Cardiac fibroblast (primary cell): ENCODE results near the gene U2AF1L4.

Experiments used
- DNase-seq, 2 donors: peaks; one replicate each; pipeline versions ENCODE4 v3.0.0 to v3.0.0-alpha.2; 2010; ENCODE audit warnings: low read depth in 2 of 2
- H3K4me3 ChIP-seq, 2 donors: replicated peaks in 1 of 2; 1 replicate in 1 of 2; 2 replicates in 1 of 2; pipeline ENCODE4 v1.5.1; 2011; ENCODE audit warnings: low read depth in 2 of 2, low read length in 2 of 2, mild to moderate bottlenecking in 2 of 2, moderate library complexity in 1 of 2
- TF ChIP-seq, protein P1 (sequence below): IDR thresholded peaks from one replicate; pipeline ENCODE4 v1.5.1; 2011; ENCODE audit warnings: low read depth, mild to moderate bottlenecking, low read length, inconsistent platforms

U2AF1L4 gene

DNA sequence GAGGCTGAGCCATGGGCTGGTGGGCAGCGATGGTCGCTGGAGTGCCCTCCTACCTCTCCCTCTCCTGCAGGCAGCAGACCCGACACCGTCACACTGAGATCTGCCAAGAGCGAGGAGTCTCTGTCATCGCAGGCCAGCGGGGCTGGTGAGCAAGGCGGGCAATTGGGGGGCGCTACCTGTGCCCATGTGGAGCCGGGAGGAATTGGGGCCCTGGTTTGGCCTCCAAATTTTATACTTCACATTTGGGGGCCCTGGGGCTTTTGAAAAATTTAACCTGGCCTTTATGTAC lies 40.1 kb upstream of the U2AF1L4 start:
- DNase-seq: no peak
- no peak overlapping the region for H3K4me3 ChIP-seq
- TF ChIP-seq, protein P1, sequence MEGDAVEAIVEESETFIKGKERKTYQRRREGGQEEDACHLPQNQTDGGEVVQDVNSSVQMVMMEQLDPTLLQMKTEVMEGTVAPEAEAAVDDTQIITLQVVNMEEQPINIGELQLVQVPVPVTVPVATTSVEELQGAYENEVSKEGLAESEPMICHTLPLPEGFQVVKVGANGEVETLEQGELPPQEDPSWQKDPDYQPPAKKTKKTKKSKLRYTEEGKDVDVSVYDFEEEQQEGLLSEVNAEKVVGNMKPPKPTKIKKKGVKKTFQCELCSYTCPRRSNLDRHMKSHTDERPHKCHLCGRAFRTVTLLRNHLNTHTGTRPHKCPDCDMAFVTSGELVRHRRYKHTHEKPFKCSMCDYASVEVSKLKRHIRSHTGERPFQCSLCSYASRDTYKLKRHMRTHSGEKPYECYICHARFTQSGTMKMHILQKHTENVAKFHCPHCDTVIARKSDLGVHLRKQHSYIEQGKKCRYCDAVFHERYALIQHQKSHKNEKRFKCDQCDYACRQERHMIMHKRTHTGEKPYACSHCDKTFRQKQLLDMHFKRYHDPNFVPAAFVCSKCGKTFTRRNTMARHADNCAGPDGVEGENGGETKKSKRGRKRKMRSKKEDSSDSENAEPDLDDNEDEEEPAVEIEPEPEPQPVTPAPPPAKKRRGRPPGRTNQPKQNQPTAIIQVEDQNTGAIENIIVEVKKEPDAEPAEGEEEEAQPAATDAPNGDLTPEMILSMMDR: no peak

DNA sequence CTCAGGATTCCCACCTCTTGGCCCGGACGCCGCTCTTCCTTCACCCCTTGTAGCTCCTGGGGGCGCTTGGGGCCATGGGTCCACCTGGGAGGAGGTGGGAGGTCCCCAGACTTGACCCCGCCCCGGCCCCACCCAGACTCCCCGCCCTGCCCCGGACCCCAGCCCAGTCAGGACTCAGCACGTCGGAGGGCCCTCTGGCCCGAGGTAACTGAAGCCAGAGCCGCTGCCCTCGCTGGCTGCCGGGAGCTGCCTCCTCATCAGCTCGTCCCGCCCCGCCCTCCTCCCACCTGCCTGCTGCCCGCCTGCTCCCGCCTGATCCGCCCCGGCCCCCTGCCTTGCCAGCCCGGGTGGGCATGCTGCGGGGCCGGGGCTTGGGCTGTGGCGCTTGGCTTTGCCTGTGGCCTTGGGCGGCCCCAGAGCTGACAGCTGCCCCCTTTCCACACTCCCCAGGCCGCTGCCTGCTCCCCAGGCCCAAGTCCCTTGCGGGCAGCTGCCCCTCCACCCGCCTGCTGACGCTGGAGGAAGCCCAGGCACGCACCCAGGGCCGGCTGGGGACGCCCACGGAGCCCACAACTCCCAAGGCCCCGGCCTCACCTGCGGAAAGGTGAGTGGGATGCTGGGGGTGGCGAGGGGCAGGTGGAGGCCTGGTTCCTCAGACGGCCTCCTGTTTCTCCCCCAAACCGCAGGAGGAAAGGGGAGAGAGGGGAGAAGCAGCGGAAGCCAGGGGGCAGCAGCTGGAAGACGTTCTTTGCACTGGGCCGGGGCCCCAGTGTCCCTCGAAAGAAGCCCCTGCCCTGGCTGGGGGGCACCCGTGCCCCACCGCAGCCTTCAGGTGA lies 39.5 kb upstream of the U2AF1L4 start:
- DNase-seq: no peak

DNA sequence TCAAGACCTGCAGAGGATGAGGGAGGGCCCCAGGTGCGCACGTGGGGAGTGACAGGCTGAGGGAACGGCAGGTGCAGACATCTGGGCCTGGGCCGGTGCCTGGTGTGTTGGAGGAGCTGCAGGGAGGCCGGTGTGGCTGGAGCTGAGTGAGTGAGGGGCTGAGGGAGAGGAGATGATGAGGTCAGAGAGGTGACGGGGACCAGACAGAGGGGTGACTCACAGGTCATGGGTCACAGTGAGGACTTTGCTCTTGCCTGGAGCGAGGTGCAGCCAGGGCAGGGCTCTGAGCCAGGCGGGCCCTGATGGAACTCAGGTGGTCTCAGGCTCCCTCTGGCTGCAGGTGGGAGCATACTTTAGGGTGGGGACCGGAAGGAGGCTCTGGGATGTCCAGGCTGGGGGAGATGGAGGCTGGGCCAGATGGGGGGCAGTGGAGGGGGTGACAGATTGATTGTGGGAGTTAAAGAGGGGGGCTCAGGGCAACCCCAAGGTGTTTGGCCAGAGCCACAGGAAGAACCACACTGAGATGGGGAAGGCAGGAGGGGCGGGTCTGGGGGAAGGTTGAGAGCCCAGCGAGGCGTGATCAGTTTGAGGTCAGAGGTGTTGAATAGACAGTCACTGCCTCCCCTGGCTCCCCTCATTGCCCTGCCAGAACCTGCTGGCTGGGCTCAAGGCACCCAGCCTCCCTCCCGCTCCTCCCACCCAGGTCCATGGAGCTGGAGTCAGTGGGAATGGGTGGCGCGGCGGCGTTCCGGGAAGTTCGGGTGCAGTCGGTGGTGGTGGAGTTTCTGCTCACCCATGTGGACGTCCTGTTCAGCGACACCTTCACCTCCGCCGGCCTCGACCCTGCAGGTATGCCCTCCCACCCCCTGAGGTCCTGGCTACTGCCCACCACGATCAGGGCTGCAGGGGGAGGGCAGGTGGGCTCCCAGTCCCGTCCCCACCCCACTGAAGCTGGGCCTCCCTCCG lies 38.5 kb upstream of the U2AF1L4 start:
- no peak for DNase-seq
- no peak overlapping the region for H3K4me3 ChIP-seq
- TF ChIP-seq, protein P1: no peak

More for the DNA sequence above, 39.5 kb upstream of the U2AF1L4 start:
- TF ChIP-seq, protein P1: no peak
- H3K4me3 ChIP-seq: no peak overlapping the region

DNA sequence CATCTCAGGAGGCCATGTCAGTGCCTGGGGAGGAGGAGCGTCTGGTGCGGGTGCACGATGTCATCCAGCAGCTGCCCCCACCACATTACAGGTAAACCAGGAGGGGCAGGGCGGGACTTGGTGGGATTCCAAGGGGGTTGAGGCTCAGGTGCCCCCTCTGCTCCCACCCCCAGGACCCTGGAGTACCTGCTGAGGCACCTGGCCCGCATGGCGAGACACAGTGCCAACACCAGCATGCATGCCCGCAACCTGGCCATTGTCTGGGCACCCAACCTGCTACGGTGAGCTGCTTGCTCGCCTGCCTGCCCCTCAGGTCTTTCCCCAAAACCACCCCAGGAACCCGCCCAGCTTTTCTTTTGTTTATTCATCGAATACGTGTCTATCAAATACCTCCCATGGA lies 37.4 kb upstream of the U2AF1L4 start:
- DNase-seq: no peak
- TF ChIP-seq, protein P1: no peak
- no peak overlapping the region for H3K4me3 ChIP-seq

DNA sequence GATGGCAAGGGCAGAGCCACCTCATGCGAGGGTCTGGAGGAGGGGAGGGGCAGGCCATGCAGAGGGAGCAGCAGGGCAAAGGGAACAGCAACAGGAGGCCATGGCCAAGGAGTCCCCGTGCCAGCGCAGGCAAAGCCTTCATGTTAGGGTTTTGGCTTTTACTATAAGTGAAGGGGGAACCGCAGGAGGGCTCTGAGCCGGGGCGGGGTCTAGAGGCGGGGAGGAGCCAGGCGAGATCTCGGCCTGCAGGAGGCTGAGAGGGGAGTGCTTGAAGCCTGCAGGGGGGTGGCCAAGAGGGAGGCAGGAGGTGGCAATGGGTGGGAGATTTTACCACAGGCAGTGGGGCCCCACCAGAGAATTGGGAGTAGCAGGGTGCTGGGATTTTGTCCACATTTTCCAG lies 36.4 kb upstream of the U2AF1L4 start:
- DNase-seq: no peak
- TF ChIP-seq, protein P1: no peak
- H3K4me3 ChIP-seq: no peak overlapping the region

DNA sequence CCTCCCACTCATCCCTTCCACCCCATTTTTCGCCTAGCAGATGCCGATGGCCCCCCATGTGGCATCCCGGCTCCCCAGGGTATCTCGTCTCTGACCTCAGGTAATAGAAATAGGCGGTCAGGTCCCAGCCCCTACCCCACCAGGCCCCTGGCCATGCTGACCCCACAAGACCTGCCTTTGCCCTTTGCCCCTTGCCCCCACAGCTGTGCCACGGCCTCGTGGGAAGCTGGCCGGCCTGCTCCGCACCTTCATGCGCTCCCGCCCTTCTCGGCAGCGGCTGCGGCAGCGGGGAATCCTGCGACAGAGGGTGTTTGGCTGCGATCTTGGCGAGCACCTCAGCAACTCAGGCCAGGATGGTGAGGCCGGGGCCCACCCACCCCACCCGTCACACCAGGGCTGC lies 35.5 kb upstream of the U2AF1L4 start:
- H3K4me3 ChIP-seq: no peak overlapping the region
- no peak for DNase-seq
- TF ChIP-seq, protein P1: no peak
